Testis (tissue), 2 donors: ENCODE measurements around the gene PRKCZ.

ENCODE experiments used
- CTCF ChIP-seq, 3 experiments: fragments of 450-650 bp in 2 of 3; fragments of 200-600 bp in 1 of 3; sonication (generic) in 1 of 3; IDR thresholded peaks; one replicate each; pipeline ENCODE4 v1.5.1; 2016 to 2019; ENCODE audit warnings: antibody characterized with exemption in 3 of 3, mild to moderate bottlenecking in 2 of 3, moderate library complexity in 1 of 3
- POLR2A ChIP-seq: fragments of 450-650 bp; IDR thresholded peaks from one replicate; pipeline ENCODE4 v1.6.1; 2017; ENCODE audit warnings: antibody characterized with exemption, mild to moderate bottlenecking, moderate library complexity

- TF ChIP-seq CTCF (IDR thresholded peaks at IDR 0.05) (no peak), POLR2A (no peak)
These were observed 40.1 kb downstream of the PRKCZ start for GRCh38 chr1:2090216-2090890.
